ENCODE data around the gene RAB31.

The RAB31 gene

GRCh38 chr18:9877655-9878014 is 169.5 kb downstream of the RAB31 start (continued):
- TF ChIP-seq ZNF18 (tag by site-specific recombination; IDR thresholded peaks at IDR 0.05) (no peak), ZBTB44 (tag by site-specific recombination; IDR thresholded peaks at IDR 0.05) (no peak)

GRCh38 chr18:9878095-9878494 is 170.0 kb downstream of the RAB31 start:
- no peaks in the 10 kb centered on the region for H3K4me1 ChIP-seq (ENCODE audit: control insufficient read depth, insufficient read depth, low read length)
- POLR2A ChIA-PET: interaction anchor here (0.6 kb wide), 1 partner anchor 34 kb away, joined by 4 read pairs; no protein-coding TSS in a partner anchor
- H3K27ac ChIP-seq (ENCODE audit: extremely low read depth, low read depth, low read length): no peak overlapping the region
- H3K9me3 ChIP-seq (ENCODE audit: control insufficient read depth, insufficient read depth, low read depth, low read length): no peaks in the 10 kb centered on the region
- CTCF ChIA-PET: no interaction called here
- TF ChIP-seq ZNF221 (tag by site-specific recombination; IDR thresholded peaks at IDR 0.05; ENCODE audit: borderline replicate concordance) (no peak), REST (tag by site-specific recombination; IDR thresholded peaks at IDR 0.05) (no peak), SETDB1 (IDR thresholded peaks at IDR 0.05; ENCODE audit: insufficient read length, low read length) (no peak), ZNF10 (tag by site-specific recombination; IDR thresholded peaks at IDR 0.05) (no peak), GFI1B (tag by site-specific recombination; IDR thresholded peaks at IDR 0.05) (no peak), OVOL3 (tag by site-specific recombination; IDR thresholded peaks at IDR 0.05) (no peak), ZNF366 (tag by site-specific recombination; conservative IDR thresholded peaks at IDR 0.05) (no peak), ZNF404 (tag by site-specific recombination; IDR thresholded peaks at IDR 0.05) (no peak), ZNF133 (tag by site-specific recombination; IDR thresholded peaks at IDR 0.05) (no peak), FEZF1 (tag by site-specific recombination; IDR thresholded peaks at IDR 0.05) (no peak), KLF7 (tag by site-specific recombination; IDR thresholded peaks at IDR 0.05; ENCODE audit: borderline replicate concordance) (no peak)
- no peaks in the 10 kb centered on the region for H3K36me3 ChIP-seq (ENCODE audit: control insufficient read depth in 2 of 2, insufficient read depth in 1 of 2, low read length in 2 of 2)
- no peak overlapping the region for H3K4me3 ChIP-seq (ENCODE audit: low read depth, low read length)

GRCh38 chr18:9878783-9879242 is 170.7 kb downstream of the RAB31 start:
- POLR2A ChIA-PET: interaction anchor here (0.6 kb wide), 2 partner anchors 34 to 313 kb away, joined by 4 to 8 read pairs; no protein-coding TSS in a partner anchor
- CTCF ChIA-PET: no interaction called here
- Histone ChIP-seq H3K9me3 (ENCODE audit: control insufficient read depth, insufficient read depth, low read depth, low read length) (no peaks in the 10 kb centered on the region), H3K36me3 (ENCODE audit: control insufficient read depth in 2 of 2, insufficient read depth in 1 of 2, low read length in 2 of 2) (no peaks in the 10 kb centered on the region), H3K4me3 (ENCODE audit: low read depth, low read length) (no peak overlapping the region), H3K27ac (ENCODE audit: extremely low read depth, low read depth, low read length) (no peak overlapping the region), H3K4me1 (ENCODE audit: control insufficient read depth, insufficient read depth, low read length) (no peaks in the 10 kb centered on the region)
- TF ChIP-seq PRDM10 (tag by site-specific recombination; IDR thresholded peaks at IDR 0.05): 0 out of 2 replicates have a peak, but pooled peaks have one; percentile 21
- TF ChIP-seq ZNF184 (tag by site-specific recombination; IDR thresholded peaks at IDR 0.05): no peak
- TF ChIP-seq ZNF19 (tag by site-specific recombination; IDR thresholded peaks at IDR 0.05; ENCODE audit: low read depth): no peak
- no peak for TF ChIP-seq ZNF488 (tag by site-specific recombination; IDR thresholded peaks at IDR 0.05)
